GM19397 (cell line): ENCODE data around the gene SPOCD1.
"Not testable (repeated sequence)": the region's sequence is repeated elsewhere in the genome, so short reads cannot be mapped to it uniquely, and the experiment has no call there.

Source experiments
- ATAC-seq: cut with Tn5 transposase; IDR thresholded peaks from one replicate; pipeline ENCODE4 v1.9.1; 2021; ENCODE audit warnings: mild to moderate bottlenecking, moderate library complexity; ENCODE audit not compliant: unreplicated experiment

SPOCD1 gene

GRCh38 chr1:31830065-31830464, 14.2 kb upstream of the SPOCD1 start:
- no peak for ATAC-seq

GRCh38 chr1:31828926-31829690, 13.3 kb upstream of the SPOCD1 start:
- ATAC-seq, result no peak

GRCh38 chr1:31828341-31828740, 12.5 kb upstream of the SPOCD1 start:
- ATAC-seq, result no peak

GRCh38 chr1:31823780-31824179, 8.0 kb upstream of the SPOCD1 start:
- no peak for ATAC-seq

- ATAC-seq, result no peak
Observed at GRCh38 chr1:31822766-31823165, 6.9 kb upstream of the SPOCD1 start.

- ATAC-seq, result not testable (repeated sequence)
Observed at GRCh38 chr1:31820196-31820595, 4.4 kb upstream of the SPOCD1 start.

GRCh38 chr1:31818206-31818605, 2.4 kb upstream of the SPOCD1 start:
- ATAC-seq, result no peak

- ATAC-seq, result not testable (repeated sequence)
Observed at GRCh38 chr1:31816947-31817346, 1.1 kb upstream of the SPOCD1 start.

- ATAC-seq, result not testable (repeated sequence)
Observed at GRCh38 chr1:31816501-31816900, 679 bp upstream of the SPOCD1 start.

- ATAC-seq, result no peak
Observed at GRCh38 chr1:31815307-31815645, 546 bp downstream of the SPOCD1 start.

GRCh38 chr1:31814631-31815306, 1.1 kb downstream of the SPOCD1 start:
- no peak for ATAC-seq

- no peak for ATAC-seq
Observed at GRCh38 chr1:31814041-31814511, 1.7 kb downstream of the SPOCD1 start.

- no peak for ATAC-seq
Observed at GRCh38 chr1:31812158-31812829, 3.5 kb downstream of the SPOCD1 start.

GRCh38 chr1:31811605-31812004, 4.2 kb downstream of the SPOCD1 start:
- ATAC-seq, result no peak

- ATAC-seq, result no peak
Observed at GRCh38 chr1:31809698-31810097, 6.1 kb downstream of the SPOCD1 start.

- no peak for ATAC-seq
Observed at GRCh38 chr1:31807273-31808048, 8.4 kb downstream of the SPOCD1 start.

GRCh38 chr1:31805318-31805717, 10.5 kb downstream of the SPOCD1 start:
- ATAC-seq, result no peak

GRCh38 chr1:31804098-31804497, 11.7 kb downstream of the SPOCD1 start:
- ATAC-seq, result no peak

- no peak for ATAC-seq
Observed at GRCh38 chr1:31803610-31804009, 12.2 kb downstream of the SPOCD1 start.

GRCh38 chr1:31802190-31803150, 13.4 kb downstream of the SPOCD1 start:
- ATAC-seq, result no peak
